SK-N-SH (cell line): ENCODE measurements around the gene SLC38A6. TPM values are rescaled to one million over a fixed set of nuclear protein-coding genes. Genes with fewer than 3 reads are reported as not detected.

ENCODE experiments used
- CTCF ChIA-PET: fragments of 300-600, 350-600 bp; formaldehyde crosslinking; extraction: SDS; loops from one replicate; lab custom pipeline; 2021; lab: Yijun Ruan, JAX
- POLR2A ChIA-PET: fragments of 350-600 bp; sonication (Branson Sonifier 250); formaldehyde crosslinking; extraction: SDS; loops from one replicate; lab custom pipeline; 2020; ENCODE audit warnings: antibody characterized with exemption, inconsistent platforms; lab: Yijun Ruan, JAX
- DNase-seq: peaks from one replicate; pipeline ENCODE4 v3.0.0; 2012
- H2AFZ ChIP-seq: fragments of 200-600 bp; sonication (generic); 2 replicates; pipeline ENCODE4 v1.8.1; 2016; ENCODE audit warnings: antibody characterized with exemption, mild to moderate bottlenecking, low read depth
- H3F3A ChIP-seq: fragments of 200-600 bp; sonication (generic); replicated peaks from 2 replicates; pipeline ENCODE3; 2016; ENCODE audit warnings: antibody characterized with exemption, mild to moderate bottlenecking; ENCODE audit not compliant: insufficient read depth
- H3K27ac ChIP-seq, 2 experiments: fragments of 200-500 bp in 1 of 2; fragments of 200-600 bp in 1 of 2; sonication (Bioruptor generic) in 1 of 2; sonication (generic), shearing (Covaris generic) in 1 of 2; 2 replicates each; pipeline versions ENCODE4 v1.5.1 to v1.6.1; 2014 to 2016; ENCODE audit warnings: low read depth in 2 of 2, inconsistent platforms in 1 of 2, low read length in 1 of 2, mild to moderate bottlenecking in 1 of 2, mixed read lengths in 1 of 2
- H3K27me3 ChIP-seq: fragments of 200-600 bp; sonication (generic), shearing (Covaris generic); 2 replicates; pipeline ENCODE4 v1.6.1; 2016; ENCODE audit warnings: mixed run types; ENCODE audit not compliant: insufficient read depth
- H3K36me3 ChIP-seq, 2 experiments: fragments of 200-500 bp in 1 of 2; fragments of 200-600 bp in 1 of 2; sonication (Bioruptor generic) in 1 of 2; sonication (generic) in 1 of 2; replicated peaks in 1 of 2; 2 replicates each; pipeline versions ENCODE3 to v1.5.1; 2014 to 2016; ENCODE audit warnings: low read length in 1 of 2, mild to moderate bottlenecking in 1 of 2; ENCODE audit not compliant: insufficient read depth in 2 of 2, control insufficient read depth in 1 of 2
- H3K4me1 ChIP-seq, 2 experiments: fragments of 200-500 bp in 1 of 2; fragments of 200-600 bp in 1 of 2; sonication (Bioruptor generic) in 1 of 2; sonication (generic), shearing (Covaris generic) in 1 of 2; 2 replicates each; pipeline versions ENCODE4 v1.5.1 to v1.6.1; 2014 to 2016; ENCODE audit warnings: low read depth in 1 of 2, low read length in 1 of 2, mixed run types in 1 of 2; ENCODE audit not compliant: insufficient read depth in 2 of 2, control insufficient read depth in 1 of 2
- H3K4me2 ChIP-seq: fragments of 200-600 bp; sonication (generic), shearing (Covaris generic); 2 replicates; pipeline ENCODE4 v1.6.1; 2017; ENCODE audit warnings: mixed run types
- H3K4me3 ChIP-seq, 2 experiments: fragments of 200-500 bp in 1 of 2; fragments of 200-600 bp in 1 of 2; sonication (Bioruptor generic) in 1 of 2; sonication (generic), shearing (Covaris generic) in 1 of 2; 2 replicates each; pipeline versions ENCODE4 v1.5.1 to v1.8.1; 2014 to 2016; ENCODE audit warnings: low read depth in 2 of 2, inconsistent platforms in 1 of 2, low read length in 1 of 2, mild to moderate bottlenecking in 1 of 2, mixed read lengths in 1 of 2, moderate library complexity in 1 of 2
- H3K79me2 ChIP-seq: fragments of 200-600 bp; sonication (generic); 2 replicates; pipeline ENCODE4 v1.8.1; 2017; ENCODE audit warnings: mild to moderate bottlenecking; ENCODE audit not compliant: insufficient read depth
- H3K9ac ChIP-seq: fragments of 200-600 bp; sonication (generic); 2 replicates; pipeline ENCODE4 v1.6.1; 2017; ENCODE audit warnings: mixed run types
- H3K9me2 ChIP-seq: fragments of 200-600 bp; sonication (generic); 2 replicates; pipeline ENCODE4 v1.6.1; 2017; ENCODE audit warnings: mixed run types
- H3K9me3 ChIP-seq: fragments of 200-600 bp; sonication (generic); 2 replicates; pipeline ENCODE4 v1.6.1; 2017; ENCODE audit warnings: mixed run types, mild to moderate bottlenecking, moderate library complexity
- H4K20me1 ChIP-seq: fragments of 200-600 bp; sonication (generic); 2 replicates; pipeline ENCODE4 v1.6.1; 2017; ENCODE audit warnings: mild to moderate bottlenecking, mixed run types; ENCODE audit not compliant: insufficient read depth
- EP300 ChIP-seq, 2 experiments: IDR thresholded peaks; 2 replicates each; pipeline versions ENCODE4 v1.4.0 to v1.6.1; 2012; ENCODE audit warnings: borderline replicate concordance in 1 of 2, low read depth in 1 of 2, low read length in 1 of 2
- RAD21 ChIP-seq: IDR thresholded peaks from 2 replicates; pipeline ENCODE4 v1.6.1; 2012; ENCODE audit warnings: mild to moderate bottlenecking, low read length
- REST ChIP-seq: IDR thresholded peaks from 2 replicates; pipeline ENCODE4 v1.6.1; 2012; ENCODE audit warnings: mild to moderate bottlenecking, low read depth, low read length, moderate library complexity
- RFX5 ChIP-seq: IDR thresholded peaks from 2 replicates; pipeline ENCODE4 v1.6.1; 2012; ENCODE audit warnings: mild to moderate bottlenecking, improper control_type of control experiment, low read length
- SMC3 ChIP-seq: IDR thresholded peaks from 2 replicates; pipeline ENCODE4 v1.6.1; 2012; ENCODE audit warnings: low read depth, low read length, improper control_type of control experiment
- TEAD4 ChIP-seq: IDR thresholded peaks from 2 replicates; pipeline ENCODE4 v1.4.0; 2012; ENCODE audit warnings: mild to moderate bottlenecking, borderline replicate concordance; ENCODE audit not compliant: insufficient read depth
- USF1 ChIP-seq: IDR thresholded peaks from 2 replicates; pipeline ENCODE4 v1.4.0; 2012; ENCODE audit warnings: low read depth, borderline replicate concordance
- WGBS: methylation state at CpG from one replicate; pipeline ENCODE4 v1.1.6; 2017; ENCODE audit warnings: low lambda C conversion rate; 5-methylcytosine and 5-hydroxymethylcytosine counted together
- polyA plus RNA-seq, 3 experiments: library from polyadenylated mRNA; depleted of rRNA; stranded (reverse); fragments of >200 nt; gene quantifications; 2 replicates each; pipeline ENCODE4 v1.2.3, GENCODE V29; 2012
- small RNA-seq, 7 experiments: library from RNA; depleted of rRNA; stranded (forward); fragments of <200 nt; gene quantifications; one replicate each; pipeline ENCODE3, GENCODE V24; 2012

SLC38A6 gene
- polyA plus RNA-seq, 1 of the 3 experiments (the other 2 are of a cell fraction) = 10.4 TPM

GRCh38 chr14:61101803-61102548, 120.9 kb downstream of the SLC38A6 start:
- Histone ChIP-seq H3K27ac (peak overlapping the region; percentile 71 to 98), H3K9me3 (no peaks in the 10 kb centered on the region), H3K36me3 (peaks cover 0 to 3% of the 10 kb centered on the region in 2 experiments), H3K4me3 (no peak overlapping the region), H3F3A (peaks cover 18% of the 10 kb centered on the region), H3K9ac (no peak overlapping the region), H3K79me2 (no peaks in the 10 kb centered on the region), H4K20me1 (no peaks in the 10 kb centered on the region), H2AFZ (peak overlapping the region; percentile 63; the same call in 1 of the 2 replicates), H3K9me2 (no peaks in the 10 kb centered on the region), H3K4me1 (peaks cover 0 to 34% of the 10 kb centered on the region in 2 experiments; a peak in 3 of 4 replicates), H3K4me2 (0 out of 2 replicates have a peak overlapping the region, but pooled peaks have one; percentile 46), H3K27me3 (no peaks in the 10 kb centered on the region)
- CTCF ChIA-PET = no interaction called here
- no peak for TF ChIP-seq USF1
- no peak for TF ChIP-seq RAD21
- TF ChIP-seq RFX5 = no peak
- no peak for TF ChIP-seq SMC3
- no peak for TF ChIP-seq REST
- TF ChIP-seq EP300 (IDR thresholded peaks at IDR 0.05; ENCODE audit: borderline replicate concordance in 1 of 2, low read depth in 1 of 2, low read length in 1 of 2) = peak in 1 of 2 experiments; percentile 20; a peak in 1 of 4 replicates
- no peak for TF ChIP-seq TEAD4
- POLR2A ChIA-PET = no interaction called here
- DNase-seq = no peak
- WGBS = 50% methylated on average over 4 of the region's 4 CpGs

Small RNAs within 50 kb of the gene (small RNA-seq; reads per million reads assigned to genes)
- gene RNU6-398P = 0 reads per million in 7 experiments

Other genes starting within 250 kb of the SLC38A6 start
- gene MNAT1, start 246.5 kb upstream of the SLC38A6 start, polyA plus RNA-seq (2012; rRNA removed) = 38.9 and 46.7 TPM in 2 replicates
- gene TRMT5, start 166 bp upstream of the SLC38A6 start, polyA plus RNA-seq (2012; rRNA removed) = 4.0 TPM in 2 replicates